NCI-H2029 (cell line): ENCODE measurements around the gene ZFPL1.
A peak's percentile ranks its signal among the peaks of the same experiment; 100 is the strongest.

Experiments
- DNase-seq: peaks from one replicate; lab custom pipeline; 2025; lab: John Stamatoyannopoulos, UW

ZFPL1 gene

GRCh38 chr11:65059959-65060824, 23.8 kb upstream of the ZFPL1 start:
- DNase-seq = no peak

GRCh38 chr11:65060913-65061408, 23.1 kb upstream of the ZFPL1 start:
- no peak for DNase-seq

GRCh38 chr11:65063532-65063931, 20.5 kb upstream of the ZFPL1 start:
- no peak for DNase-seq

GRCh38 chr11:65064847-65065240, 19.2 kb upstream of the ZFPL1 start:
- no peak for DNase-seq

GRCh38 chr11:65065851-65066250, 18.2 kb upstream of the ZFPL1 start:
- no peak for DNase-seq

GRCh38 chr11:65066315-65066714, 17.7 kb upstream of the ZFPL1 start:
- DNase-seq = no peak

GRCh38 chr11:65066805-65067291, 17.2 kb upstream of the ZFPL1 start:
- no peak for DNase-seq

- no peak for DNase-seq
These were observed 16.6 kb upstream of the ZFPL1 start for GRCh38 chr11:65067446-65067845.

- DNase-seq = no peak
These were observed 14.8 kb upstream of the ZFPL1 start for GRCh38 chr11:65069217-65069616.

GRCh38 chr11:65071907-65072630, 12.0 kb upstream of the ZFPL1 start:
- no peak for DNase-seq

GRCh38 chr11:65072631-65072966, 11.4 kb upstream of the ZFPL1 start:
- no peak for DNase-seq

- no peak for DNase-seq
These were observed 6.6 kb upstream of the ZFPL1 start for GRCh38 chr11:65077451-65077850.

- peak; percentile 29 for DNase-seq
These were observed 5.9 kb upstream of the ZFPL1 start for GRCh38 chr11:65078151-65078550.

- DNase-seq = no peak
These were observed 5.2 kb upstream of the ZFPL1 start for GRCh38 chr11:65078786-65079342.

GRCh38 chr11:65083134-65083833, 738 bp upstream of the ZFPL1 start:
- no peak for DNase-seq

GRCh38 chr11:65084598-65085375, 765 bp downstream of the ZFPL1 start:
- DNase-seq = no peak

GRCh38 chr11:65085446-65085845, 1.4 kb downstream of the ZFPL1 start:
- no peak for DNase-seq

- DNase-seq = no peak
These were observed 2.8 kb downstream of the ZFPL1 start for GRCh38 chr11:65086809-65087208.

- no peak for DNase-seq
These were observed 3.2 kb downstream of the ZFPL1 start for GRCh38 chr11:65087216-65087615.

GRCh38 chr11:65087827-65088226, 3.8 kb downstream of the ZFPL1 start:
- DNase-seq = no peak

- no peak for DNase-seq
These were observed 5.6 kb downstream of the ZFPL1 start for GRCh38 chr11:65089621-65090020.
